Measurements from ENCODE around the gene SMC2.

- no peak for TF ChIP-seq CTCF (IDR thresholded peaks at IDR 0.05)
- TF ChIP-seq ZSCAN20 (CRISPR knock-in tag; IDR thresholded peaks at IDR 0.05) = no peak
- no peak for TF ChIP-seq REST (IDR thresholded peaks at IDR 0.05)
- TF ChIP-seq CHD2 (IDR thresholded peaks at IDR 0.05; ENCODE audit: low read length, partially characterized antibody) = no peak
- no peak for TF ChIP-seq POLR2A (IDR thresholded peaks at IDR 0.05; ENCODE audit: low read length)
- TF ChIP-seq ESRRA (IDR thresholded peaks at IDR 0.05; ENCODE audit: borderline replicate concordance, low read length) = no peak
- TF ChIP-seq CBX2 (IDR thresholded peaks at IDR 0.05; ENCODE audit: borderline replicate concordance, low read depth) = no peak
- TF ChIP-seq RAD21 (conservative IDR thresholded peaks at IDR 0.05 in 1 of 2, IDR thresholded peaks at IDR 0.05 in 1 of 2) = no peak
- TF ChIP-seq HMGXB4 (CRISPR knock-in tag; IDR thresholded peaks at IDR 0.05; ENCODE audit: borderline replicate concordance) = no peak
- no peak for TF ChIP-seq SMC3 (IDR thresholded peaks at IDR 0.05)
- no peak for TF ChIP-seq MAX (IDR thresholded peaks at IDR 0.05)
- TF ChIP-seq EP300 (IDR thresholded peaks at IDR 0.05) = no peak
These were observed 83.6 kb downstream of the SMC2 start for GRCh38 chr9:104177676-104178075.

Data from A549 (cell line).